Measurements from ENCODE around the gene DOK3. TPM values are rescaled to one million over a fixed set of nuclear protein-coding genes. Genes with fewer than 3 reads are reported as not detected.

The DOK3 gene
- total RNA-seq, 4 donors from 2014 or later, result 6.1 to 16.6 (median 6.6) TPM

DNA sequence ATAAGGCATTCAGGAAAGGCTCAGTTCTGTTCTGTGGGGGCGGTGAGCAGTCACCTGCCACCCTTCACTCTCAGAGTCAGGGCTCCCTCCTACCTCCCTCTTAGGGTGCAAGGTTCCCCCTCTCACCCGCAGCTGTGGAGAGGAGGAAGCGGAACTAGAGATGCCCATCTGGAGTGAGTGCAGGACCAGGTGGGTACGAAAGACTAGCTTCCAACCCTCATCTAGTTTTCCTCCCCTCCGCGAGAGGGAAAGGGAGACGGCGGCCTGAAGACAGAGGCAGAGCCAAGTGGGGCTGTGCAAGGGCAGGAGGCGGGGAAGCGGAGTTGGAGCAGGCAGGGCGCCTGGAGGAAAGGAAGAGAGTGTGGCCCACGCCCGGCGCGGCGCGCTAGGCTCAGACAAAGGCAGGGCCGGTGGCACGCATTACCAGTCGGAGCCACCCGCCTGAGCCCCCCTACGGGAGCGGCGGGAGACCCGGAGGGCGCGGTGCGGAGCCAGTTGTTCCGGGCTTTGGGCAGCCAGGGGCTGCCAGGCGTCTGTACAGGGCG lies 55.7 kb downstream of the DOK3 start:
- peaks cover 43% of the 10 kb centered on the region for H3K27me3 ChIP-seq
- WGBS, 2 donors (ENCODE audit: low coverage in 1 of 2), result 7% methylated on average over 23 of the region's 31 CpGs; no CpG with 5 or more reads in 1 of the 2 donors
- peak overlapping the region in 1 of 2 donors; percentile 71 for H3K4me3 ChIP-seq
- H3K4me1 ChIP-seq, result peaks cover 0 to 50% (median 10%) of the 10 kb centered on the region in 3 donors
- TF ChIP-seq EP300 (IDR thresholded peaks at IDR 0.05) (no peak), POLR2A (IDR thresholded peaks at IDR 0.05) (no peak), POLR2AphosphoS5 (IDR thresholded peaks at IDR 0.05) (no peak)
- TF ChIP-seq, protein P1, sequence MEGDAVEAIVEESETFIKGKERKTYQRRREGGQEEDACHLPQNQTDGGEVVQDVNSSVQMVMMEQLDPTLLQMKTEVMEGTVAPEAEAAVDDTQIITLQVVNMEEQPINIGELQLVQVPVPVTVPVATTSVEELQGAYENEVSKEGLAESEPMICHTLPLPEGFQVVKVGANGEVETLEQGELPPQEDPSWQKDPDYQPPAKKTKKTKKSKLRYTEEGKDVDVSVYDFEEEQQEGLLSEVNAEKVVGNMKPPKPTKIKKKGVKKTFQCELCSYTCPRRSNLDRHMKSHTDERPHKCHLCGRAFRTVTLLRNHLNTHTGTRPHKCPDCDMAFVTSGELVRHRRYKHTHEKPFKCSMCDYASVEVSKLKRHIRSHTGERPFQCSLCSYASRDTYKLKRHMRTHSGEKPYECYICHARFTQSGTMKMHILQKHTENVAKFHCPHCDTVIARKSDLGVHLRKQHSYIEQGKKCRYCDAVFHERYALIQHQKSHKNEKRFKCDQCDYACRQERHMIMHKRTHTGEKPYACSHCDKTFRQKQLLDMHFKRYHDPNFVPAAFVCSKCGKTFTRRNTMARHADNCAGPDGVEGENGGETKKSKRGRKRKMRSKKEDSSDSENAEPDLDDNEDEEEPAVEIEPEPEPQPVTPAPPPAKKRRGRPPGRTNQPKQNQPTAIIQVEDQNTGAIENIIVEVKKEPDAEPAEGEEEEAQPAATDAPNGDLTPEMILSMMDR (IDR thresholded peaks at IDR 0.05), result no peak
- peak overlapping the region in 3 of 4 donors; percentile 79 to 81 (median 80) for H3K27ac ChIP-seq
- H3K36me3 ChIP-seq, result peaks cover 0 to 14% of the 10 kb centered on the region in 2 donors
- H3K9me3 ChIP-seq, result no peaks in the 10 kb centered on the region
- peak; percentile 1 for ATAC-seq

DNA sequence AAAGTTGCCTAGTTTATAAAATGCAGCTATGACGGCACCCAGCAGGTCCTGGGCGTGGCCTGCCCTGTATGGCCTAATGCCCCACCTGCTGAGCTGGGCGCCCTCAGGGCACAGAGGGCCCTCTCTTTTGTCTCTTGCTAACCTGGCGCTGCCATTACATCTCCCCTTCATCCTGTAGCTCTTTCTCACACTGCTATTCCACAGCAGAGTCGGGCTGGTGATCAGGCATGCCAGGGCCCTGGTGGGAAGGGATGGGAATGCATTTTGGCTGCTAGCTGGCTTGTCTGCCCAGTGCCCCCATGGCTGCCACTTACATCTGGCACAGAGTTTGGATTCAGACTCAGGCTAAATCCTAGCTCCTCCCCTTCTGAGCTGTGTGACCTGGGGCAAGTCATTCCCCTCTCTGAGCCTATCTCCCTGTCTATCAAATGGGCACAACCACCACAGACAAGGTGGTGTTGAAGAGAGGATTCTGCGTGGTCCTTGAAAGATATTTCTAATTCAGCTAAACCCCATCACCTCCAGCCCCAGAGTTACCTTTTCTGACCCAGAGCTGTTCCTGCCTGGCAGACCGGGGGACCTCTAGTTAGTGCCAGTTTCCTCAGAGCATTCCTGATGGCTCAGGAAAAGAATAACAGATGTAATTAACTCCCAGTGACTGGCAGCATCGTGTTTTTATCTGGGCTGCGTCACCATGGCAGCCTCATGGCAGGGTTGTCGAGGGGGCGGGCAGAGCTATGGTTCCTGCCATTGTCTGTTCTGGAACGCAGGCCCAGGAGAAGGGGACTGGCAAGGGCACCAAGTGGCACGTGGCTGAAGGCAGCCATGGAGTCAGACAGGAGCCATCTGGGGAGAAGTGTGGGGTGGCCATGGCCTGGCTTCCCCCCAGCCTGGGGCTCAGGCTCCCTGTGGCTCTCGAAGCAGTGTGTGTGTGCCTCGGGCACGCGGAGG lies 56.7 kb downstream of the DOK3 start:
- Histone ChIP-seq H3K4me3 (no peak overlapping the region), H3K36me3 (peaks cover 0 to 4% of the 10 kb centered on the region in 2 donors), H3K4me1 (peaks cover 0 to 50% (median 12%) of the 10 kb centered on the region in 3 donors), H3K9me3 (no peaks in the 10 kb centered on the region), H3K27me3 (peaks cover 53% of the 10 kb centered on the region), H3K27ac (no peak overlapping the region)
- no peak for TF ChIP-seq POLR2A (IDR thresholded peaks at IDR 0.05)
- 90 to 93% methylated on average over 2 to 3 of the region's 17 CpGs for WGBS, 2 donors (ENCODE audit: low coverage in 1 of 2)
- ATAC-seq, result no peak

Other genes starting within 250 kb of the DOK3 start
- 10 to 100 TPM; 21.4 to 32.4 (median 24.8) TPM for gene RAB24, start 206.1 kb downstream of the DOK3 start, total RNA-seq
- 10 to 100 TPM; 60.4 to 97.5 (median 73.5) TPM for gene PRELID1, start 206.0 kb downstream of the DOK3 start, total RNA-seq
- gene MXD3, start 197.9 kb downstream of the DOK3 start, total RNA-seq, result 10 to 100 TPM in 1 of 4 donors, 1 to 10 TPM in 3; 1.7 to 10.9 (median 6.3) TPM
- gene LMAN2, start 158.2 kb downstream of the DOK3 start, total RNA-seq, result 100 to 1,000 TPM in 3 of 4 donors, 10 to 100 TPM in 1; 78.1 to 147 (median 111) TPM
- gene RGS14, start 151.9 kb downstream of the DOK3 start, total RNA-seq, result 10 to 100 TPM in 3 of 4 donors, 1 to 10 TPM in 1; 7.6 to 20.1 (median 13.7) TPM
- under 1 TPM in 1 of 4 donors, not detected in 3; 0.12 TPM for gene SLC34A1, start 125.4 kb downstream of the DOK3 start, total RNA-seq
- not detected for gene PFN3, start 109.2 kb downstream of the DOK3 start, total RNA-seq
- under 1 TPM in 2 of 4 donors, not detected in 2; 0.27 to 0.89 TPM for gene F12, start 100.3 kb downstream of the DOK3 start, total RNA-seq
- 10 to 100 TPM; 20.7 to 42.3 (median 31.5) TPM for gene GRK6, start 83.2 kb downstream of the DOK3 start, total RNA-seq
- 1 to 10 TPM in 3 of 4 donors, not detected in 1; 1.6 to 2.7 (median 2.2) TPM for gene PRR7, start 63.0 kb downstream of the DOK3 start, total RNA-seq
- 100 to 1,000 TPM in 3 of 4 donors, 10 to 100 TPM in 1; 87.1 to 154 (median 124) TPM for gene DBN1, start 36.2 kb downstream of the DOK3 start, total RNA-seq
- 100 to 1,000 TPM; 336 to 863 (median 437) TPM for gene PDLIM7, start 12.2 kb downstream of the DOK3 start, total RNA-seq
- gene DDX41, start 7.1 kb upstream of the DOK3 start, total RNA-seq, result 10 to 100 TPM; 64.5 to 80.8 (median 68.5) TPM
- gene FAM193B, start 44.7 kb upstream of the DOK3 start, total RNA-seq, result 10 to 100 TPM; 29.7 to 90.3 (median 44.5) TPM
- 10 to 100 TPM; 50.9 to 86.4 (median 72.9) TPM for gene TMED9, start 82.4 kb upstream of the DOK3 start, total RNA-seq
- 10 to 100 TPM; 10.2 to 19.5 (median 15.5) TPM for gene B4GALT7, start 90.3 kb upstream of the DOK3 start, total RNA-seq